Stomach (tissue), 4 donors: Measurements from ENCODE around the gene ARID4A.

Experiments
- CTCF ChIP-seq, 7 experiments: fragments of 450-650 bp in 4 of 7; fragments of 200-600 bp in 3 of 7; sonication (generic) in 3 of 7; IDR thresholded peaks; one replicate each; pipeline ENCODE4 v1.5.1; 2016 to 2019; ENCODE audit warnings: antibody characterized with exemption in 7 of 7, control low read depth in 2 of 7, mild to moderate bottlenecking in 1 of 7
- EP300 ChIP-seq: sonication (generic); formaldehyde crosslinking; IDR thresholded peaks from one replicate; pipeline ENCODE4 v1.6.1; 2017; ENCODE audit warnings: antibody characterized with exemption
- POLR2A ChIP-seq, 4 donors: fragments of 450-650 bp; IDR thresholded peaks; one replicate each; pipeline ENCODE4 v1.6.1; 2016; ENCODE audit warnings: antibody characterized with exemption in 4 of 4, control low read depth in 2 of 4, mild to moderate bottlenecking in 1 of 4, moderate library complexity in 1 of 4
- POLR2AphosphoS5 ChIP-seq, 3 donors: sonication (generic); formaldehyde crosslinking; IDR thresholded peaks; one replicate each; pipeline ENCODE4 v1.6.1; 2016; ENCODE audit warnings: antibody characterized with exemption in 3 of 3

- no peak for TF ChIP-seq POLR2A (IDR thresholded peaks at IDR 0.05)
- no peak for TF ChIP-seq CTCF (IDR thresholded peaks at IDR 0.05)
- no peak for TF ChIP-seq EP300
- TF ChIP-seq POLR2AphosphoS5 (IDR thresholded peaks at IDR 0.05) = no peak
These were observed 22.7 kb upstream of the ARID4A start for GRCh38 chr14:58275527-58276190.
